Keratinocyte (primary cell): ENCODE measurements around the gene ECEL1.

Experiments used
- EZH2 ChIP-seq: IDR thresholded peaks from one replicate; pipeline ENCODE4 v1.6.1; 2012; ENCODE audit warnings: inconsistent platforms, mild to moderate bottlenecking, low read length, moderate library complexity
- TF ChIP-seq, protein P1 (sequence below), 3 experiments: IDR thresholded peaks in 1 of 3; conservative IDR thresholded peaks in 1 of 3; optimal IDR thresholded peaks in 1 of 3; 2 replicates in 2 of 3; 3 replicates in 1 of 3; pipeline versions ENCODE3 to v1.5.1; 2011; ENCODE audit warnings: low read length in 3 of 3, mild to moderate bottlenecking in 3 of 3, moderate library complexity in 2 of 3, control low read depth in 1 of 3, inconsistent platforms in 1 of 3; ENCODE audit not compliant: insufficient read depth in 2 of 3; ENCODE audit errors: extremely low read depth in 1 of 3

DNA sequence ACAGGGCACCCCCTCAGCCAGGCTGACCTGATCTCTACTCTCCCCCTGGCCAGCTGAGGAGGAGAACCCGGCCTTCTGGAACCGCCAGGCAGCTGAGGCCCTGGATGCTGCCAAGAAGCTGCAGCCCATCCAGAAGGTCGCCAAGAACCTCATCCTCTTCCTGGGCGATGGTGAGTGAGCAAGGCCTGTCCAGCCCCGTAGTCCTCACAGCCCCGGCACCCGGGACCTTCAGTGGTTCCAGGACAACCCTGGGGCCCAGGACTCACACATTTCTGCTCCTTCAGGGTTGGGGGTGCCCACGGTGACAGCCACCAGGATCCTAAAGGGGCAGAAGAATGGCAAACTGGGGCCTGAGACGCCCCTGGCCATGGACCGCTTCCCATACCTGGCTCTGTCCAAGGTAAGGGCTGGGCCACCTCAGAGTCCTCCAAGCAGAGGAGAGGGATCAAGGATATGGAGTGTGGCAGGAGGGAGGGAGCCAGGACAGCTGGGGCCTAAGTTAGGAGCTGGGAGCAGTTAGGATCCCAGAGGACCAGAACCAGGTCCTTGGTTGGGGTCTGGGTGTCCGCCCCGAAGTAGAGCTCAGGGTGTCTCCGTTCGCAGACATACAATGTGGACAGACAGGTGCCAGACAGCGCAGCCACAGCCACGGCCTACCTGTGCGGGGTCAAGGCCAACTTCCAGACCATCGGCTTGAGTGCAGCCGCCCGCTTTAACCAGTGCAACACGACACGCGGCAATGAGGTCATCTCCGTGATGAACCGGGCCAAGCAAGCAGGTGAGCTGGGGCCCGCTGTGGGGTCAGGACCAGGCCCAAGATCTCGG, 31.1 kb downstream of the ECEL1 start:
- TF ChIP-seq EZH2, result no peak
- TF ChIP-seq, protein P1, sequence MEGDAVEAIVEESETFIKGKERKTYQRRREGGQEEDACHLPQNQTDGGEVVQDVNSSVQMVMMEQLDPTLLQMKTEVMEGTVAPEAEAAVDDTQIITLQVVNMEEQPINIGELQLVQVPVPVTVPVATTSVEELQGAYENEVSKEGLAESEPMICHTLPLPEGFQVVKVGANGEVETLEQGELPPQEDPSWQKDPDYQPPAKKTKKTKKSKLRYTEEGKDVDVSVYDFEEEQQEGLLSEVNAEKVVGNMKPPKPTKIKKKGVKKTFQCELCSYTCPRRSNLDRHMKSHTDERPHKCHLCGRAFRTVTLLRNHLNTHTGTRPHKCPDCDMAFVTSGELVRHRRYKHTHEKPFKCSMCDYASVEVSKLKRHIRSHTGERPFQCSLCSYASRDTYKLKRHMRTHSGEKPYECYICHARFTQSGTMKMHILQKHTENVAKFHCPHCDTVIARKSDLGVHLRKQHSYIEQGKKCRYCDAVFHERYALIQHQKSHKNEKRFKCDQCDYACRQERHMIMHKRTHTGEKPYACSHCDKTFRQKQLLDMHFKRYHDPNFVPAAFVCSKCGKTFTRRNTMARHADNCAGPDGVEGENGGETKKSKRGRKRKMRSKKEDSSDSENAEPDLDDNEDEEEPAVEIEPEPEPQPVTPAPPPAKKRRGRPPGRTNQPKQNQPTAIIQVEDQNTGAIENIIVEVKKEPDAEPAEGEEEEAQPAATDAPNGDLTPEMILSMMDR (optimal IDR thresholded peaks at IDR 0.05 in 1 of 3, IDR thresholded peaks at IDR 0.05 in 1 of 3, conservative IDR thresholded peaks at IDR 0.05 in 1 of 3; ENCODE audit: extremely low read depth in 1 of 3, insufficient read depth in 2 of 3, low read length in 3 of 3), result no peak
